Measurements from ENCODE around the gene FLT4.

Gene FLT4

GRCh38 chr5:180586870-180587269 lies 62.5 kb downstream of the FLT4 start:
- DNase-seq, result no peak

- no peak for DNase-seq
Measured at GRCh38 chr5:180586204-180586603, 63.2 kb downstream of the FLT4 start.

DNA sequence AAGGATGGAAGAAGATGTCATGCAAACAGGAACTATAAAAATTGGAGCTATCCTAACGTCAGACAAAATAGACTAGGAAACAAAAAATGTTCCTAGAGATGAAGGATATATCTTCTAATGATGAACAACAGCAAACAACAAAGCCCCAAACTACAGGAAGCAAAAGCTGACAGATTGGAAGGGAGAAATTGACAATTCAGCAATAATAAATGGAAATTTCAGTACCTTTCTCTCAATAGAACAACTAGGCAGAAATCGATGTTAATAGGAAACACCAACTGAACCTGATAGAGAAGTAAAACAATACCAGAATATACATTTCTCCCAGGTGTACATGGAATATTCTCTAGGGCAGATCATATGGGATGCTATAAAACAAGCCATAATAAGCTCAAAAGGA lies 65.7 kb downstream of the FLT4 start:
- no peak for DNase-seq

- no peak for DNase-seq
Measured at GRCh38 chr5:180580681-180581080, 68.7 kb downstream of the FLT4 start.

DNA sequence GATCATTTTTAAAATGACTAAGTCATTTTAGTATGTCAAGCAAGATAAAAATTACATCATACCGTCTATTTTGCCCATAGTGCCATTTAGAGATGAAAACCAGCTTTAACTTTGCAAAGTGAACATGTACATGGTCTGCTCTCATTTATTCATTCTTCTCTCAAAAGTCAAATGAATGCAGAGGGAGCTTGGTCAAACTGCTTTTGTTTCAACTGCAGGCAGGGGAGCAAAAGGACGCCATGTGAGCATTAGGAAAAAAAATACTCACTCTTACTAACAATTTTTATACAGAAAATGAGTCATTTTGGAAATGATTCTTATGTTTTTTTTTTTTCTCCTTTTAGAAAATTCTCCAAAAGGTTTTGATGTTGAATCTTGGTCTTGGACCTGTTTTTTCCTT lies 73.8 kb downstream of the FLT4 start:
- DNase-seq, result no peak

GRCh38 chr5:180568914-180569313 lies 80.5 kb downstream of the FLT4 start:
- DNase-seq, result no peak

- DNase-seq, result no peak
Measured at GRCh38 chr5:180563994-180564393, 85.4 kb downstream of the FLT4 start.

DNA sequence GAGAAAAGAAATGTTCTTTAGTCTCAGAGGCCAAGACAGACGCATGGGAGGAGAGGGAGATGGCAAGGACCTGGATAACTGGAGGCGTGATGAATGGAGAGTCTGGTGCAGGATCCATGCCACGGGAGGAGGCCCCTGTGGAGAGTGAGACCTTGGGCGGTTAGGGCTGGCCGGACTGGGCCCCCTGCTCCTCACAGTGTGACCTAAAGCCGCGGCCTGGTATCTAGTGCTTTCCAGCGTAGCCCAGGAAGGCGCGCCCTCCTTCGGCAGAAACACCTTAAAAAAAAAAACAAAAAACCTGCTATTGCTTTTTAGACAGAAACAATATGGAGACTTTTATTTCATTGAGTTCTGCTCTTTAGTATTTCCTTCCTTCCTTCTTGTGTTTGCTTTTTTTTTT lies 91.2 kb downstream of the FLT4 start:
- no peak for DNase-seq

DNA sequence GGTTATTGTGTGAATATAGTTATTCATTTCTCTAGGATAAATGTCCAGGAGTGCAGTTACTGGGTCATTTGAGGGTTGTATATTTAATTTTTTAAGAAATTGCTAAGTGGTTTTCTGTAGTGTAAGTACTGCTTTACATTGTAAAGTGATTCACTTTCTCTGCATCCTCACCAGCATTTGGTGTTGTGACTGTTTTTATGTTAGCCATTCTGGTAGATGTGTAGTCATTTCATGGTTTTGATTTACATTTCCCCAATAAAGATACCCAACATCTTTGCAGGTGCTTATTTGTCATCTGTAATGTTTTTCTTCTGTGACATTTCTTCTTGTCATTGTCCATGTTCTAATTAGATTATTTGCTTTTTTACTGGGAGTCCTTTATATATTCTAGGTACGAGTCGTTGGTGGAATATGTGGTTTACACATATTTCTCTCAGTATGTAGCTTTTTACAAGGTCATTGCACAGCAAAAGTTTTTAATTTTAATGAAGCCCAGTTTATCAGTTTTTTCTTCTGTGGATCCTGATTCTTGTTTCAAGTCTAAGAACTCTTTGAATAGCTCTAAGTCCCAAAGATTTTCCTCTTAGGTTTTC lies 92.1 kb downstream of the FLT4 start:
- DNase-seq, result no peak

DNA sequence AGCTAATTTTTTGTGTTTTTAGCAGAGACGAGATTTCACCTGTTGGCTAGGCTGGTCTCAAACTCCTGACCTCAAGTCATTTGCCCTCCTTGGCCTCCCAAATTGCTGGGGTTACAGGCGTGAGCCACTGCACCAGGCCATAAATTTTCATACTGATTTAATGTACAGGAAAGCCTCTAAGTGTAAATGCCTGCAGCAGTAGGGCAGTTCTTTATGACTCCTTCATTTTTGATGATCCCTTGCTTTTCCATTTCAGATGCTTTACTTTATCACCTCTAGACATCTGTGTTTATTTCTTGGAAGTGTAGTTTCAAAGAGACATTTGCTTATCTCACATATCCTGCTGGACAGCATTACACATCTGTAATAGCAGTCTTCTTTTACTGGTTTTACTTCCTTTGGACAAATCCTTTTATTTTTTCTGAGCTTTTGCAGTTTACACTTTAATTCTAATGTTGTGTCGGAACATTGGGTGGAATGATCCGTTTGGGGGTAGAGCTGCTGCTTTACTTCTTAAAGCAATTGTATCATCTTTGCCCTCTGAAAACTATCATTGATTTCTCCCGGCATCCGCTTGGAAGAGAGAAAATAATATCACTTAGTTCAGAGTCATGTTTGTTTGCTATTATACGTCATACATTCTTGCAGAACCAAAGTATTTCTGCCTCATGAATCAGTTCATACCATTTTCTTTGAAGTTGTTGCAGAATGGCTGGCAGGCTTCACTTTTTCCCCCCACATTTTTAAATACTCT lies 94.1 kb downstream of the FLT4 start:
- no peak for DNase-seq

- DNase-seq, result no peak
Measured at GRCh38 chr5:180553530-180553929, 95.9 kb downstream of the FLT4 start.

Measured in right forelimb (tissue), 1 donor.